Hematopoietic multipotent progenitor cell treated with erythropoietin and hydrocortisone succinate and interleukin-3 and kit ligand, for 17 days (in vitro differentiated cells): ENCODE data around the gene NR2F1.
A peak's percentile ranks its signal among the peaks of the same experiment; 100 is the strongest.
"Not testable (repeated sequence)": the region's sequence is repeated elsewhere in the genome, so short reads cannot be mapped to it uniquely, and the experiment has no call there.

Experiments used
- DNase-seq: peaks from one replicate; pipeline ENCODE4 v3.0.0-alpha.2; 2015; ENCODE audit warnings: low spot score

The NR2F1 gene

GRCh38 chr5:93582677-93583438 lies at the start of gene NR2F1:
TSS of gene NR2F1 (plus strand) at chr5:93583222. CDS start at chr5:93585024, 1,802 bp downstream.
- DNase-seq, result peak; percentile 75

GRCh38 chr5:93545872-93546271 lies 37.1 kb upstream of the NR2F1 start:
- DNase-seq, result no peak

GRCh38 chr5:93549594-93549993 lies 33.4 kb upstream of the NR2F1 start:
- DNase-seq, result not testable (repeated sequence)

GRCh38 chr5:93557021-93557604 lies 25.9 kb upstream of the NR2F1 start:
- no peak for DNase-seq

GRCh38 chr5:93566091-93566490 lies 16.9 kb upstream of the NR2F1 start:
- DNase-seq, result no peak

GRCh38 chr5:93567424-93567823 lies 15.6 kb upstream of the NR2F1 start:
- DNase-seq, result no peak

GRCh38 chr5:93569300-93570160 lies 13.5 kb upstream of the NR2F1 start:
- DNase-seq, result no peak

- no peak for DNase-seq
Measured at GRCh38 chr5:93570294-93571113, 12.5 kb upstream of the NR2F1 start.

- DNase-seq, result no peak
Measured at GRCh38 chr5:93571114-93571949, 11.7 kb upstream of the NR2F1 start.

- no peak for DNase-seq
Measured at GRCh38 chr5:93572101-93572607, 10.9 kb upstream of the NR2F1 start.

GRCh38 chr5:93572608-93573353 lies 10.2 kb upstream of the NR2F1 start:
- DNase-seq, result no peak

GRCh38 chr5:93573354-93574351 lies 9.4 kb upstream of the NR2F1 start:
- no peak for DNase-seq

GRCh38 chr5:93574491-93575305 lies 8.3 kb upstream of the NR2F1 start:
- DNase-seq, result no peak

- no peak for DNase-seq
Measured at GRCh38 chr5:93575461-93576414, 7.3 kb upstream of the NR2F1 start.

- DNase-seq, result no peak
Measured at GRCh38 chr5:93576994-93577853, 5.8 kb upstream of the NR2F1 start.
